COLO668 (cell line): Measurements from ENCODE around the gene CCIN.
A peak's percentile ranks its signal among the peaks of the same experiment; 100 is the strongest.

Source experiments
- DNase-seq: peaks from one replicate; lab custom pipeline; 2025; ENCODE audit not compliant: unreplicated experiment; lab: John Stamatoyannopoulos, UW

The CCIN gene

DNA sequence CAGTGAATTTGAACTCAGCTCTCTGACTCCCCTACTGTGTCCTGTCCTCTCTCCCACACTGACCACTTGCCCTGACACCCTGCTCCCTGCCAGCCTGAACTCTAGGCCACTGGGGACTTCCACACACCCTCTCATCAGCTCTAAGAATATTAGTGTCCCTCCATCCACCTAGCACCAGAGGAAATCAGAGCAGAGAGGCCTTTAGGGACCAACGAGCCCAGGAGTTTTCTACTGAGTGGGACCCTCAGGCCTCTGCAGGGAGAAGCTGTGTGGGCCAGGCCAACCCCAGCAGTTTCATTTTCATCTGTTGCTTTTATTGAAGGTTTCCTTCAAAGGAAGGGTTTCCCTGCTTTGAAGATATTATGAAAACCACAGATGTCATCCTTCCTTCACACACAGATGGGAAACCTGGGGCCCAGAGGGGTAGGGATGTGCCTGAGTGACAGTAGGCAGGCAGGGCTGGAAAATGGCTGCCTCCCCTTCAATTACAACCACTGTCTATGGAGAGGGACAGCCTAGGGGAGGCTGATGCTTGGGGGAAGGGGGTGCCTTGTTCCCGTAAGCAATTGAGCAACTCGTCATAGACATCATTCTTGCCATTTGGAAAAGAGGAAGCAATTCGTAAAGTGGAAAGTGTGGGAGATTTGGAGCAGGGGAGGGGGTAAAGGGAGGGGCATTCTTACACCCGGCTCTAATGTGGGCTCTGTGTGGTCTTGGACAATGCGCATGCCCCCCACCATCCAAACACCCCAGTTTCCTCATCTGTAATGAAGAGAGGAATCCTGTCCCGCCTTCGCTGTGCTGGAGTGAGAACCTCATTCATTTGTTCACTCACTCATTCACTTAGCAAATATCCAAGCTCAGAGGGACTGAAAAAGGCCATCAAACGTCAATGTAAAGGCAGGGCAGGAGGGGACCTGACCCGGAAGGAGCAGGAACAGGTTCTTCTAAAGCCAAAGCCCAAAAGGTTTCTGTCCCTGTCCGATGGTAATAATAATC is 28.8 kb upstream of the CCIN start:
- no peak for DNase-seq

DNA sequence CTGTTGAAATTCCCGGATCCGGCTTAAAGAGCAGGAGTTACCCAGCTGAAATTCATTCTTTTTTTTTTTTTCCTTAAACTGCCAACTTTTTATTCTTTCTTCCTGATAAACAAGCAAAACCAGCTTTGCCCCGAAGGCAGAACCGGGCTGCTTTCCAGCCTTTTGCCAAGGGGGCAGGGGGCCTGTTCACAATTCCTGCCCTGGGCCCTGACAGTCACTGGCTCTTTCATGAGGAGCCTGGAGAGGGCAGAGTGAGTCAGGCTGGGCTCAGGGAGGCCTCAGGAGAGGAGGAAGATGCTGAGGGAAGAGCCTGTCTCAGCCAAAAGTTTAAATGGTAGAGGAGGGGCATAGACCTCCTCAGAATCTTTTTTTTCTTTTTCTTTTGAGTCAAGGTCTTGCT is 27.9 kb upstream of the CCIN start:
- no peak for DNase-seq

DNA sequence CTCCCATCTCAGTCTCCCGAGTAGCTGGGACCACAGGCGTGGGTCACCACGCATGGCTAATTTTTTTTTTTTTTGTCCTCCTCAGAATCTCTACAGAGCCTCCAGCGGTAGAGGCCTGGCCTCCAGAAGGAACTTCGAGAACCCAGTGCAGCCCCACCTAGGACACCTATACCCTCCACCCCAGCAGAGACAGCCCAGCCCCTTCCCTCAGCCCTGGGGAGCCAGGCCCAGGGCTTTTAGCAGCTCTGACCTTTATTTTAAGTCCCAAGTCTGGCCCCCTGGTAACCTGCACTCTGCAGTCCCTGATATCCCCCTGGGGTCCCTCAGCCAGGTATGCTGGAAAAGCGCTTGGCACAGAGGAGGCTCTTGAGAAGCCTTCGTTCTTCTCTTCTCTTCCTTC is 27.4 kb upstream of the CCIN start:
- no peak for DNase-seq

DNA sequence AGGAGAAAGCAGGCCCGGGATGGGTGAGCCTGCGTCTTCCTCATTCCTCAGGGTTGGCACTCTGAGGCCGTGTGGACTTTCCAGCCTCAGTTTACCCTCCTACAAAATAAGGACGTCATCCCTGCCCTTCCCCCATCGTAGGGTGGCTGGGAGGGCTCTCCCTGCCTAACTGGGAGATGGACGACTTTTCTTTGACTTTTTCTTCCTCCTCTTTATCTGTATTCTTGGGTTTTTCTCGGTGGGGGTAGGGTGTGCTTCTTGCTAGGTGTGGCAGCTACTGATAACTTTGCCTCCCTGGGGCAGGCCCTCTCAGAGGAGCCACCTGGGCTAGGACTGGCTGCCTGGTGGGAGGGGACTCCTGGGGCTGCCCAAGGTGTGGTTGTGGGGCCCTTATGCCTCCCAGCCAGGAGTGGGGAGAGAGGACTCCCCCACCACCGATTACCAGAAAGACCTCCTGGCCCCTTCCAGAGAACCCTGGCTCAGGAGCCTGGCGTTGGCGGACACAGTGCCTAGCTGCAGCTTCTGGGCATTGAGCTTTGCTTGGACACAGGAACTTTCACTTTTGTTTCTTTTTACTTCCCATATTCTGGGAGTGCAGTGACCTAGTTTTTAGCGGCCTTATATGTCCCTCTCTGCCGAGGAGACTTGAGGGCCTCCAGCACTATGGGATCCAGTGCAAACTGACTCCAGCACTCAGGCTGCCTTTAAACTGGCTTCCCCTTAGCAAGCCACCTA is 26.5 kb upstream of the CCIN start:
- no peak for DNase-seq

DNA sequence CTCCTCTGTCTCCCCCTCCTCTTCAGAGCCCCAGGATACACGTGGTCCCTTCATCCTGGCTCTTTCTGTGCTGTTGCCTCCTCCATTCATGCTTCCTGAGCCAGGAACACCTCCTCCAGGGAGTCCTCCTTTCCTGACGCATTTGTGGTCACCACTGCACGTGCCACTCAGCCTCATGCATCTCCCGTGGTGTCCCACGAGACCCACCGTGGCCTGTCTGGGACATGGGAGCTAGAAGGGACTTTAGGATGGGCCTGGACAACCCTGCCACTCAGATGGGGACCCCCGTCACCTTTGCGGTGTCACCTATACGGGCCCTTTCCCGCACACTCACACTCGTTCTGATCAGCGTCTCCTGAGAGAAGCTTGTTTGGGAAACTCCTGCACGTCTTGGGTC is 25.9 kb upstream of the CCIN start:
- no peak for DNase-seq

DNA sequence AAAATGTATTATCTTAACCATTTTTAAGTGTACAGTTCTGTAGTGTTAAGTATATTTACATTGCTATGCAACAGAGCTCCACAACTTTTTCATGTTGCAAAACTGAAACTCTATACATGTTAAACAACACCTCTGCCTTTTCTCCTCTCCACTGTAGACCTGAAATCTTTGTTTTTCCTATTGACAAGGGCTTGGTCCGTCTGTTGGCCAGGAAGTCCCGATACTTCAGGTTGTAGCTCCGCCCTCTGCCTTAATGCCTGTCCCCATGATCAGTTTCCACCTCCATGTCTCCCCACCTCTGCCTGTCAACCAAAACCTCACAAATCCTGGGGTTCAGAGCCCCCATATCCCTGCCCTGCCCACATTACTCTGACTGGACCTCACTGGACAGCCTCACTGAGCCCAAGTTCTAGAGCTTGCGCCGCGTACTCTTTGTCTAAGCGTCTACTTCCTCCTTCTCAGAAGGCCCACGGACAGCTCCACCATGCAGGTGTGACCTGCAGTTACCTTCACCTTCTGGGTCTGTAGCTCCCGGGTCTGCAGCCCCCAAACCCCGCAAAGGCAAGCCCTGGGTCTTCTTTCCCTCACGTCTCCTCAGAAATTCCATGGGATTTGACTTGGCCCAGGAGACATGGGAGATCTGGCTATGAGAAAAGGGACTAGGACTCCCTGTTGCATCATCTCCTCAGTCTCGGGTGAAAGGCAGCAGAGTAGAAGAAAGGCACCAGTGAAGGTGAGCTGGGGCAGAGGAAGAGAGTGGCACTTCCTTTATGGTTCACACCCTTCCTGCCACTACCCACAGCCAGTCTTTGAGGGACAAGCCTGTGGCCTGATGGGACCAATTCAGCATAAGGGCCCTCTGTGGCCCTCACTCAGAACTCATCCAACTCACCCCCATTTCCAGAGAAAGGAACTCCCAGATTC is 24.6 kb upstream of the CCIN start:
- no peak for DNase-seq

DNA sequence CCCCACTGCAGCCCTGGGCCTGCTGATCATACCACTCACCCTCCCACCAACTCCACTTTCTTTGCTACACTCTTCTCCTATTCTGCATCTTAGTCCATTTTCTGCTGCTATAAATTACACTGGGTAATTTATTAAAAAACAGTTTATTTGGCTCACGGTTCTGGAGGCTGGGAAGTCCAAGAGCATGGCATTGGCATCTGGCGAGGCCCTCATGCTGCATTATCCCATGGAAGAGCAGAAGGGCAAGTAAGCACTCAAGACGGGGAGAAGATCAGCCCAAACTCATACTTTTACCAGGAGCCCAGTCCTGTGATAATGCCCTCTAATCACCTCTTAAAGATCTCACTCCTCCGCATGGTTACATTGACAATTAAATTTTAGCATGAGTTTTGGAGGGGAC is 23.2 kb upstream of the CCIN start:
- DNase-seq, result no peak

DNA sequence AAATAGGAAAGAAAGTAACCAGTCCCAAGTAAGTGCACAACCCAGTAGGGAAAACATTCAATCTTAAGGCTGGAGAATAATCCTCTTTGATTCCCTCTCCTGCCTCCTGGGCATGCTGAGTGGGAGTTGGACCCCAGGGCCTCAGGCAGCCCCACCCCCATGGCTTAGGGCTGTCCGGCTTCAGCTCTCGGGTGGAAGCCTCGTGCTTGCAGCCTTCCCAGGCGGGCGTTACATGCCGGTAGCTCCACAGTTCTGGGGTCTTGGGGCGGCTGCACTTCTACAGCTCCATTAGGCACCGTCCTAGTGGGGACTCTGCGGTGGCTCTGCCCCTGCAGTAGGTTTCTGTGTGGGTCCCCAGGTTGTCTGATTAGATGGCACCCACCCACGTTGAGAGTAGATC is 22.5 kb upstream of the CCIN start:
- no peak for DNase-seq

DNA sequence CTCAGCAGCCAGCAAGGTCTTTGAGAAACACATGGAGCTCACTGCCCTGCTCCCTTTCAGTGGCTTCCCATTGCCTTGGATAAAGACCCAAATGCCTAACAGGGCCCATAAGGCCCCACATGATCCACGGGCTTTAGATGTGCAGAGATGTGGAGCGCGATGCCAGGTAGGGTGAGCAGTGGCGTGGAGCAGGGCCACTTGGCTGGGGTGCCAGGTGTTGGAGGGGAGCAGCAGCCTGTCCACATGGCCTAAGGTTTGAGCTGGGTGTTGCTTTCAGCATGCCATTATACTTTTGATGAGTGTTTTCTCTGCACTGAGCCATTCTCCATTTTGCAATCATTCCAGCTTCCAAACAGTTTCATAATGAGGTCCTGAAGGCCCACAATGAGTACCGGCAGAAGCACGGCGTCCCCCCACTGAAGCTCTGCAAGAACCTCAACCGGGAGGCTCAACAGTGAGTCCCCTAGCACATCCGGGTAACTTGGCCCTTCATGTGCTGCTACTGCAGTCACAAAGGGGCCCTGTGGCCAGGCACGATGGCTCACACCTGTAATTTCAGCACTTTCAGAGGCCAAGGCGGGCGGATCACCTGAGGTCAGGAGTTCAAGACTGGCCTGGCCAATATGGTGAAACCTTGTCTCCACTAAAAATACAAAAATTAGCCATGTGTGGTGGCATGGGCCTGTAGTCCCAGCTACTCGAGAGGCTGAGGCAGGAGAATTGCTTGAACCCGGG is 21.6 kb upstream of the CCIN start:
- DNase-seq, result no peak

DNA sequence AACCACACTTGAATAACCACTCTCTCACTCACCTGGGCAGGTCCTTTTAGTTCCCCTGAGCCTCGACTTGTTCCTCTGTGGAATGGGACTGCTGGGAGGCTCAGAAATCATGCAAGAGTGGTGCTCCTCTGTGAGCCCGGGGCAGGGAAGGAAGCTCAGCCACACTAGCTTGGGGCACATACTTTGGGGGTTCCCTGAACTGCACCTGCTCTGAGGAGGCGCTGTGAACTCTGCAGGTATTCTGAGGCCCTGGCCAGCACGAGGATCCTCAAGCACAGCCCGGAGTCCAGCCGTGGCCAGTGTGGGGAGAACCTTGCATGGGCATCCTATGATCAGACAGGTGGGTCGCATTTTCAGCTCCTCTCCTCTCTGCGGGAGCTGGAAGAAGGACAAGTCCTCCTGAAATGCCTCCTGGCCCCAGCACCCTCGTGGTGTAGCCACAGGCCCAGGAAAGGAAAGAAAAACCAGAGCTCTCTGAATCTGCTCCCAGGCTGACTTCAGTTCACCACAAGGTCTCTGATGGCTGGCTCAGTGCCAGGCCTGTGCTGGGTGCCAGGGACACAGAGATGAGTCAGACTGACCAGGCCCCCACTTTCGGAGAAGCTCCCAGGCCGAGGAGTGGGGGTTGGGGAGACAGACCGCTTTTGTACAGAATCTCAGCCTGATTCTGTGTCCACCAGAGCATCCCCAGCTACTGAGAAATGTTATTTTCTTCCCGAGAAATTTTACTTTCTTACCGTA is 20.7 kb upstream of the CCIN start:
- DNase-seq, result peak; percentile 80

DNA sequence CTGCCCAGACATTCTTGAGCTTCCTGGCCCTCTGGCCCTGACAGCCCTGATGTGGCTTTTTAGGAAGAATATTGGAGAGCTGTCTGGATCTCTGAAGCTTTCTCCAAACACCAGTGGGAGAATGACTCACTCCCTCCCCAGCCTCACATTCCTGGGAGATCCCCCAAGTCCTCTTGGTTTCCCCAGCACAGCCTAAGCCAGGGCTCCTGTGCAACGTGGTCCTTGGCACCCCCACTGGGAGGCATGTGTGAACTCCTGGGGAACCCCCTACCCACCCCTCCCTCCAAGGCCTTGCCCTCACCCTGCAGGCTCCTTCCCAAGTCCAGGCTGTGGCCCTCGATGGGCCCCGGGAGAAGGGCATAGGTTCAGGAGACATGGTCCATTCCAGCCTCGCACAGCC is 20.0 kb upstream of the CCIN start:
- DNase-seq, result no peak

DNA sequence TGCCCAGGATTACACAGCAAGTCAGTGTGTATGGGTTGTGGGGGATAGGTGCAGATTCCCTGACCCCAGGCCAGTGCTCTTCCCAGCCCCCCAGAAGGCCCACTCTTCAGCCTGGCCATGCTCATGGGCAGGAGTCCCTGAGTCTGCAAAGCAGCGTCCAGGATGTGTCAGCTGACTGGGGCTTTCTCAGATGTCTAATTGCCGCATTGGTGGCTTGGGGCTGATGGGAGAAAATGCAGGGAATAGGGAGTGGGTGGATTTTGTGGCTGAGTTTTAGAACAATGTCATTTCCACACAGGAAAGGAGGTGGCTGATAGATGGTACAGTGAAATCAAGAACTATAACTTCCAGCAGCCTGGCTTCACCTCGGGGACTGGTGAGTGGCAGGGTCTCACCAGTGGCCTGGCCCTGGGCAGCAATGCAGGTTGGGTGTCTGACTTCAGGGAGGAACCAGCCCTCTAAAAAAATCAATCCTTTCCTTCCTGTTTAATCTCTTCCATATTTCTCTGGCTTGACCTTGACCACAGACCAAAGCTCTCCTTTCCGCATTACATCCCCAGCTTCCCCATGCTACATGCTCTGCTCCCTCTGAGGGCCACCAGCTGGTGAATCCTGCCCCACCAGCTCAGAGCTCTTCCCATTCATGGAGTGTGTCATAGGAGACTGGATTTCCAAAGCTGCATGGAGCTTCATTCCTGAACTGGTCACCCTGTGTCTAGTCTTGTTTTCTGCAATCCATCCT is 18.4 kb upstream of the CCIN start:
- DNase-seq, result no peak

DNA sequence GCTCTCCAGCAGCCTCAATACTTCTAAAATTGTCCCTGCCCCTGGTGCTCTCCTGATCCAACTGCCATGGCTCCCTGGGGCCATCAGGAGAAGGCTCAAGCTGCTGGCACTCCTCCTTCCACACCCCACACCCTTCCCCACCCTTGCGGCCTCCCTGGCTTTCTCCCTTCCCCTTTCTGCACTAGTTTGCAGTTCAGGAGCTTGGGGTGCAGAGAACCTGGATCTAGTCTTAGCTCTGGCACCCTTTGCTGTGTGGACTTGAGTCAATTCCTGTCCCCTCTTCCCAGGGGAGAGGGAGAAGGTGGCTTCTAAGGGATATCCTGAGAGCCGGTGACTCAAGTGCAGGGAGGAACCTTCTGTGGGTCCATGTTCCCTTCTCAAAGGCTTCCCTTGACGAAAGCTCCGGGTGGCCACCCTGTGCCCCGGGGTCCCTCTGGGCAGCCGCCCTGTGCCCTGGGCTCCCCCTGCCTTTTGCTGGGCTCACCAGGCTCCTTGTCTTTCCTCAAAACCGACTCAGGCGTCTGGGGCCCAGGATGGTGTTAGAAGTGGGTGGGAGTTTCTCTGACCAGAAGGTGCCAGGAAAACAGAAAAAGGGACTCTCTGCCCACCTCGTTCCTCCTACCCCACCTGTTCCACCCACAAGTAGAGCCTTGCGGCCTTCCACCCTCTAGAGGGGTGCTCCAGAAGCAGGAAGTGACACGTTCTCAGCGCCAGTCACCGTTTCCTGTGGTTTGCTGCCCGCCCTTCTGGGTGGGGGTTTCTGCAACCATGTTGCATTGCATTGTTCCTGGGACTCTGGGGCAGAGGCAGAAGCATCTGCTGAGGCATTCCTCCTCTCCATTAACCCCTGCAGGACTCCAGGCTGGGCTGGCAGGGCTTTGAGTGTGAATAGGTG is 17.6 kb upstream of the CCIN start:
- DNase-seq, result no peak

DNA sequence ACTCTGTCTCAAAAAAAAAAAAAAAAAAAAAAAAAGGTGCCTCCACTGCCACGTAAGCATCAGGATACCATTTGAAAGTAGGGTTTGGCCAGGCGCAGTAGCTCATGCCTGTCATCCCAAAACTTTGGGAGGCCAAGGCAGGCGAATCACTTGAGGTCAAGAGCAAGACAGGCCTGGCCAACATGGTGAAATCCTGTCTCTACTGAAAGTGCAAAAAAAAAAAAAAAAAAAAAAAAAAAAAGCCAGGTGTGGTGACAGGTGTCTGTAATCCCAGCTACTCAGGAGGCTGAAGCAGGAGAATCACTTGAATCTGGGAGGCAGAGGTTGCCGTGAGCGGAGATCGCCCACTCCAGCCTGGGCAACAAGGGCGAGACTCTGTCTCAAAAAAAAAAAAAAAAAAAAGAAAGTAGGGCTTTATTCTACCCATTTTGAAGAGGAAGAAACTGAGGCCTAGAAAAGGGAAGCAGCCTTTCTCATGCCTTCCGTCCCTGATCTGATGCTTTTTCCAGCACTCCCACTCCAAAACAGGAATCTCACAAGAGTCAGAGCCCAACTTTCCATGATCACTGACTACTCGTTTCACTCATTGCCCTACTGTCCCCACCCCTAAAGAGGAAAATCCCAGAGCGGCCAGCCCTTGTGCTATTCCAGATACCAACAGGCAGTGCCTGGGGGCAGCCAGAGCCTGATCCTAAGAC is 16.3 kb upstream of the CCIN start:
- DNase-seq, result no peak

DNA sequence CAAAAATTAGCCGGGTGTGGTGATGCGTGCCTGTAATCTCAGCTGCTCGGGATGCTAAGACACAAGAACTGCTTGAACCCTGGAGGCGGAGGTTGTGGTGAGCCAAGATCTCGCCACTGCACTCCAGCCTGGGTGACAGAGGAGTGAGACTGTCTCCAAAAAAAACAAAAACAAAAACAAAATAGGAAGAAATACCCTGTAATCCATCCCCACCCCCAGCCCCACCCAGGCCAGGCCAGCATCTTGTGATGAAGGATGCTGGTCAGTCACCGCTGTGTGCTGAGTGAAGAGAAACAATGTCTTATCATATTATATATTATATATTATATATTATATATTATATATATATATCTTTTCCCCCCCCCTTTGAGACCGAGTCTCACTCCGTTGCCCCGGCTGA is 15.4 kb upstream of the CCIN start:
- no peak for DNase-seq

DNA sequence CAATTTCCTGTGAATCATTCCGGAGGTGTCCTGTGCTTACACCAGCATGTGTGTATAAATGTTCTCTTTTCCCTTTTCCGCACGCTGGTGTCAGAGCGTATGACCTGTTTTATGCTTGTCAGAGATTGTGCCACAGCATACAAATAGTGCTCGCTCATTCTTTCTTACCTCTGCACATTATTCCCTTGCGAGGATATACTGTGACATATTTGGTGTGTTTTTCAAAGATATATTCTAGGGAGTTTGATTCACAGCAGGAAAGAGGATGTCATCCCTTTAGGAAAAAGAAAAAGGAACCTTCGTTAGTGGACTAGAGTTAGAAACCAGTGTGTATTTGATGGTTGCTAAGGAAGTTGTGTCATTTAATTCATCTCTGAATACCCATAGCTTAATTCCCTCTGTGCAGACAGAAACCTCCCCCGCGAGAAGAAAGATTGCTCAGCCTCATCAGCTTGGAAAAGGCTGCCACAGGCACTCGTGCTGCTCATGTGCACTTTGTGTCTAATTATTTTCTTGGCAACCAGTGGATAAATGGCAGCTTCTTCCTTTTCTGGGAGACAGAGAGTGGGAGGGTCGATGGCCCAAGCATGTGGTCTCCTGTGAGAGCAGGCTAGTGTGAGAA is 14.7 kb upstream of the CCIN start:
- DNase-seq, result no peak

DNA sequence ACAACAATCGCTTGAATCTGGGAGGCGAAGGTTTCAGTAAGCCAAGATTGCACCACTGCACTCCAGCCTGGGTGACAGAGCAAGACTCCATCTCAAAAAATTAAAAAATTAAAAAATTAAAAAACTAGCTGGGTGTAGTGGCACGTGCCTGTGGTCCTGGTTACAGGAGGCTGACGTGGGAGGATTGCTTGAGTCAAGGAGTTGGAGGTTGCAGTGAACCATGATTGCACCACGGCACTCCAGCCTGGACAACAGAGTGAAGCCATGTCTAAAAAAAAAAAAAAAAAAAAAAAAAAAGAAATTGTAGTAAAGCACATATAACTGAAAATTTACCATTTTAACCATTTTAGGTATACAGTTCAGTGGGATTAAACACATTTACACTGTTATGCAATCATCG is 13.1 kb upstream of the CCIN start:
- DNase-seq, result no peak
